Keratinocyte (primary cell): ENCODE measurements around the gene KLHL33. TPM values are rescaled to one million over a fixed set of nuclear protein-coding genes. Genes with fewer than 3 reads are reported as not detected.

Experiments used
- DNase-seq: peaks from one replicate; pipeline ENCODE4 v3.0.0-alpha.2; 2011; ENCODE audit warnings: low read depth, missing footprints, low spot score
- FAIRE-seq: peaks from 2 replicates; lab custom pipeline; 2011; peaks lifted over from hg19 to GRCh38; lab: Jason Lieb, UNC
- H2AFZ ChIP-seq: 2 replicates; pipeline ENCODE4 v1.6.0; 2012; ENCODE audit warnings: low read length, control low read depth, inconsistent platforms; ENCODE audit not compliant: control insufficient read depth
- H3K27ac ChIP-seq: 2 replicates; pipeline ENCODE4 v1.5.1; 2011; ENCODE audit warnings: low read length; ENCODE audit not compliant: control insufficient read depth, insufficient read depth
- H3K27me3 ChIP-seq: 3 replicates; pipeline ENCODE4 v1.6.0; 2011; ENCODE audit warnings: low read length; ENCODE audit not compliant: control insufficient read depth, insufficient read depth; ENCODE audit errors: extremely low read depth
- H3K36me3 ChIP-seq, 2 experiments: 2 replicates in 1 of 2; 3 replicates in 1 of 2; pipeline ENCODE4 v1.5.1; 2011; ENCODE audit warnings: low read length in 2 of 2, mild to moderate bottlenecking in 1 of 2; ENCODE audit not compliant: control insufficient read depth in 2 of 2, insufficient read depth in 2 of 2; ENCODE audit errors: extremely low read depth in 1 of 2
- H3K4me1 ChIP-seq: 3 replicates; pipeline ENCODE4 v1.5.1; 2011; ENCODE audit warnings: low read length; ENCODE audit not compliant: control insufficient read depth, insufficient read depth; ENCODE audit errors: extremely low read depth
- H3K4me2 ChIP-seq: 3 replicates; pipeline ENCODE4 v1.6.0; 2011; ENCODE audit warnings: low read depth, low read length; ENCODE audit not compliant: control insufficient read depth, insufficient read depth; ENCODE audit errors: extremely low read depth
- H3K4me3 ChIP-seq, 3 experiments: fragments of 200-600 bp in 1 of 3; sonication (generic) in 1 of 3; 2 replicates in 2 of 3; 3 replicates in 1 of 3; pipeline ENCODE4 v1.5.1; 2011 to 2016; ENCODE audit warnings: low read length in 3 of 3, mild to moderate bottlenecking in 3 of 3, control low read depth in 2 of 3, inconsistent platforms in 1 of 3, low read depth in 1 of 3, mixed read lengths in 1 of 3, mixed run types in 1 of 3, moderate library complexity in 1 of 3; ENCODE audit not compliant: control insufficient read depth in 2 of 3, insufficient read depth in 2 of 3; ENCODE audit errors: extremely low read depth in 1 of 3
- H3K79me2 ChIP-seq: 2 replicates; pipeline ENCODE4 v1.6.0; 2012; ENCODE audit warnings: low read length; ENCODE audit not compliant: control insufficient read depth, insufficient read depth
- H3K9ac ChIP-seq: 3 replicates; pipeline ENCODE4 v1.6.0; 2011; ENCODE audit warnings: low read length; ENCODE audit not compliant: control insufficient read depth, insufficient read depth; ENCODE audit errors: extremely low read depth
- H3K9me1 ChIP-seq: 3 replicates; pipeline ENCODE4 v1.6.0; 2011; ENCODE audit warnings: low read length; ENCODE audit not compliant: control insufficient read depth, insufficient read depth; ENCODE audit errors: extremely low read depth
- H3K9me3 ChIP-seq: 2 replicates; pipeline ENCODE4 v1.5.1; 2012; ENCODE audit warnings: low read depth, low read length; ENCODE audit not compliant: control insufficient read depth
- H4K20me1 ChIP-seq: 3 replicates; pipeline ENCODE4 v1.6.0; 2011; ENCODE audit warnings: low read length; ENCODE audit not compliant: control insufficient read depth, insufficient read depth; ENCODE audit errors: extremely low read depth
- CTCF ChIP-seq, 3 experiments: IDR thresholded peaks in 1 of 3; conservative IDR thresholded peaks in 1 of 3; optimal IDR thresholded peaks in 1 of 3; 2 replicates in 2 of 3; 3 replicates in 1 of 3; pipeline versions ENCODE3 to v1.5.1; 2011; ENCODE audit warnings: low read length in 3 of 3, mild to moderate bottlenecking in 3 of 3, moderate library complexity in 2 of 3, control low read depth in 1 of 3, inconsistent platforms in 1 of 3; ENCODE audit not compliant: insufficient read depth in 2 of 3; ENCODE audit errors: extremely low read depth in 1 of 3
- EZH2 ChIP-seq: IDR thresholded peaks from one replicate; pipeline ENCODE4 v1.6.1; 2012; ENCODE audit warnings: inconsistent platforms, mild to moderate bottlenecking, low read length, moderate library complexity
- dilution Hi-C: fragments of 300-500 bp; cut with MboI; formaldehyde crosslinking; loops from one replicate; pipeline ENCODE4 v1.7.0; 2020; ENCODE audit warnings: low sequenced_read_pairs; ENCODE audit not compliant: extremely low pct_ligation_motif_present
- polyA plus RNA-seq, 5 experiments: library from polyadenylated mRNA; depleted of rRNA in 3 of 5; stranded (reverse) in 3 of 5; stranded (forward) in 1 of 5; unstranded in 1 of 5; fragments of >200 nt; gene quantifications; 1 replicate in 1 of 5; 2 replicates in 3 of 5; 3 replicates in 1 of 5; pipeline versions ENCODE4 v1.2.1 to v1.2.3, GENCODE V29; 2011 to 2012; ENCODE audit warnings: missing spikeins in 2 of 5, low read depth in 1 of 5, low replicate concordance in 1 of 5

Gene KLHL33
- polyA plus RNA-seq, 1 donor (not counting 4 experiments of a cell fraction or from before 2014, with no cell fraction given), result not detected

GRCh38 chr14:20476776-20477175 lies 40.8 kb upstream of the KLHL33 start:
- H3K4me3 ChIP-seq, result no peak overlapping the region
- H3K4me2 ChIP-seq, result no peak overlapping the region
- H3K27ac ChIP-seq, result no peak overlapping the region
- H3K9me3 ChIP-seq, result no peaks in the 10 kb centered on the region
- no peak overlapping the region for H2AFZ ChIP-seq
- H3K79me2 ChIP-seq, result peaks cover 26% of the 10 kb centered on the region
- no peak for DNase-seq
- no peak for FAIRE-seq
- H4K20me1 ChIP-seq, result peaks cover 10% of the 10 kb centered on the region
- H3K9ac ChIP-seq, result no peak overlapping the region
- dilution Hi-C loops, result no loop called here
- TF ChIP-seq CTCF (optimal IDR thresholded peaks at IDR 0.05 in 1 of 3, IDR thresholded peaks at IDR 0.05 in 1 of 3, conservative IDR thresholded peaks at IDR 0.05 in 1 of 3; ENCODE audit: extremely low read depth in 1 of 3, insufficient read depth in 2 of 3, low read length in 3 of 3) (no peak), EZH2 (no peak)
- H3K36me3 ChIP-seq, result peaks cover 31 to 62% of the 10 kb centered on the region in 2 experiments
- H3K9me1 ChIP-seq, result peaks cover 4% of the 10 kb centered on the region
- H3K4me1 ChIP-seq, result peaks cover 24% of the 10 kb centered on the region
- H3K27me3 ChIP-seq, result no peaks in the 10 kb centered on the region

- H3K27me3 ChIP-seq, result no peaks in the 10 kb centered on the region
- DNase-seq (no peak), FAIRE-seq (no peak)
- peaks cover 33% of the 10 kb centered on the region for H3K4me1 ChIP-seq
- H4K20me1 ChIP-seq, result peaks cover 11% of the 10 kb centered on the region
- H3K4me2 ChIP-seq, result no peak overlapping the region
- H3K79me2 ChIP-seq, result peaks cover 50% of the 10 kb centered on the region
- H3K9ac ChIP-seq, result no peak overlapping the region
- dilution Hi-C loops, result no loop called here
- H3K4me3 ChIP-seq, result no peak overlapping the region
- peaks cover 30 to 58% of the 10 kb centered on the region in 2 experiments for H3K36me3 ChIP-seq
- TF ChIP-seq EZH2, result no peak
- no peak for TF ChIP-seq CTCF (optimal IDR thresholded peaks at IDR 0.05 in 1 of 3, IDR thresholded peaks at IDR 0.05 in 1 of 3, conservative IDR thresholded peaks at IDR 0.05 in 1 of 3; ENCODE audit: extremely low read depth in 1 of 3, insufficient read depth in 2 of 3, low read length in 3 of 3)
- H2AFZ ChIP-seq, result no peak overlapping the region
- H3K9me1 ChIP-seq, result peaks cover 4% of the 10 kb centered on the region
- no peaks in the 10 kb centered on the region for H3K9me3 ChIP-seq
- no peak overlapping the region for H3K27ac ChIP-seq
Observed at GRCh38 chr14:20472536-20473169, 36.7 kb upstream of the KLHL33 start.
